Kidney (tissue), 14 donors: ENCODE results near the gene RNF150. TPM values are rescaled to one million over a fixed set of nuclear protein-coding genes. Genes with fewer than 3 reads are reported as not detected.

Source experiments
- DNase-seq, 5 donors: peaks; one replicate each; pipeline ENCODE4 v3.0.0-alpha.2; 2013 to 2020
- FAIRE-seq: peaks from 2 replicates; lab custom pipeline; 2012; peaks lifted over from hg19 to GRCh38; lab: Jason Lieb, UNC
- H3K27ac ChIP-seq, 2 donors: one replicate each; pipeline ENCODE4 v1.7.0; 2013; ENCODE audit warnings: low read depth in 2 of 2, low read length in 2 of 2, inconsistent platforms in 1 of 2
- H3K27me3 ChIP-seq: one replicate; pipeline ENCODE4 v1.7.1; 2013; ENCODE audit warnings: low read length, inconsistent platforms; ENCODE audit not compliant: control insufficient read depth, insufficient read depth
- H3K36me3 ChIP-seq, 3 donors: one replicate each; pipeline versions ENCODE4 v1.7.0 to v1.7.1; 2013; ENCODE audit warnings: low read length in 3 of 3, control low read depth in 1 of 3, inconsistent platforms in 1 of 3; ENCODE audit not compliant: insufficient read depth in 3 of 3, control insufficient read depth in 2 of 3
- H3K4me1 ChIP-seq, 3 donors: one replicate each; pipeline versions ENCODE4 v1.7.0 to v1.7.1; 2013; ENCODE audit warnings: low read length in 3 of 3, inconsistent platforms in 1 of 3, low read depth in 1 of 3; ENCODE audit not compliant: control insufficient read depth in 2 of 3, insufficient read depth in 2 of 3
- H3K4me3 ChIP-seq, 3 donors: one replicate each; pipeline versions ENCODE4 v1.7.0 to v1.8.1; 2013; ENCODE audit warnings: low read length in 3 of 3, control low read depth in 1 of 3, inconsistent platforms in 1 of 3
- H3K9ac ChIP-seq, 3 donors: one replicate each; pipeline versions ENCODE4 v1.7.0 to v1.7.1; 2013; ENCODE audit warnings: low read length in 3 of 3, control low read depth in 1 of 3, inconsistent platforms in 1 of 3
- H3K9me3 ChIP-seq, 3 donors: one replicate each; pipeline versions ENCODE4 v1.7.0 to v1.7.1; 2013; ENCODE audit warnings: low read length in 3 of 3, control low read depth in 1 of 3, inconsistent platforms in 1 of 3; ENCODE audit not compliant: control insufficient read depth in 2 of 3, insufficient read depth in 1 of 3
- intact Hi-C: fragments of 100-400 bp; cut with DNase I; formaldehyde crosslinking; loops from one replicate; pipeline ENCODE4 v1.11.1; 2022
- polyA plus RNA-seq: library from polyadenylated mRNA; stranded (reverse); fragments of 350-450 nt; fragmentation: Illumina TruSeq; extraction: RNeasy Lipid Tissue Mini Kit (QIAGEN cat#74804); gene quantifications from one replicate; pipeline ENCODE4 v1.2.3, GENCODE V29; 2014; ENCODE audit warnings: low read depth, low replicate concordance; ENCODE audit not compliant: insufficient read depth
- total RNA-seq: library from RNA; stranded (reverse); fragmentation: NEBNext Ultra II Directional; extraction: Animal tissue kit (Norgen Biotek cat#: 25700); gene quantifications from one replicate; pipeline ENCODE4 v1.2.1, GENCODE V29; 2021
- TF ChIP-seq, protein P1 (sequence below): IDR thresholded peaks from 3 replicates; pipeline ENCODE4 v1.5.1; 2012; ENCODE audit warnings: mild to moderate bottlenecking, moderate library complexity, borderline replicate concordance; ENCODE audit not compliant: insufficient read depth; ENCODE audit errors: extremely low read depth
- donor health status: control.
- donor health status: control.
- donor health status: control.
- donor health status: control.
- donor health status: control.
- donor health status: DM: yes; HTN: yes; CAD: no.
- donor health status: Normal renal cell carcinoma (clear cell type).

RNF150 gene
- total and polyA plus RNA-seq, 2 donors from 2014 or later: 5.0 to 34.2 TPM

DNA sequence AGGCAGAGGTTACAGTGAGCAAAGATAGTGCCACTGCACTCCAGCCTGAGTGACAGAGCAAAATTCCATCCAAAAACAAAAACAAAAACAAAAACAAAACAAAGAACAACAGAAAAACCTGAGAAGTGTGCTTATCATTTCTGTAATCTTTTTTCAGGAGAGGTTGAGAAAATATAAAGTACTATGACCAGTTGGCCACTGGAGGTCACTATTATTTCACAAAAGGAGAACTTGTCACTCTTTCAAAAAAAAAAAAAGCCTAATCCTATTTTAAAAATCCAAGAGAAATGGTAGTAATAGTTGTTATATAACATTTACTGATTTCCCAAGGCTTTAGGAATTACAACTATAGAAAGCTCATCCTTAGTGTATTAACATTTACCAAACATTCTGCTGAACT, 24.9 kb upstream of the RNF150 start:
- TF ChIP-seq, protein P1, sequence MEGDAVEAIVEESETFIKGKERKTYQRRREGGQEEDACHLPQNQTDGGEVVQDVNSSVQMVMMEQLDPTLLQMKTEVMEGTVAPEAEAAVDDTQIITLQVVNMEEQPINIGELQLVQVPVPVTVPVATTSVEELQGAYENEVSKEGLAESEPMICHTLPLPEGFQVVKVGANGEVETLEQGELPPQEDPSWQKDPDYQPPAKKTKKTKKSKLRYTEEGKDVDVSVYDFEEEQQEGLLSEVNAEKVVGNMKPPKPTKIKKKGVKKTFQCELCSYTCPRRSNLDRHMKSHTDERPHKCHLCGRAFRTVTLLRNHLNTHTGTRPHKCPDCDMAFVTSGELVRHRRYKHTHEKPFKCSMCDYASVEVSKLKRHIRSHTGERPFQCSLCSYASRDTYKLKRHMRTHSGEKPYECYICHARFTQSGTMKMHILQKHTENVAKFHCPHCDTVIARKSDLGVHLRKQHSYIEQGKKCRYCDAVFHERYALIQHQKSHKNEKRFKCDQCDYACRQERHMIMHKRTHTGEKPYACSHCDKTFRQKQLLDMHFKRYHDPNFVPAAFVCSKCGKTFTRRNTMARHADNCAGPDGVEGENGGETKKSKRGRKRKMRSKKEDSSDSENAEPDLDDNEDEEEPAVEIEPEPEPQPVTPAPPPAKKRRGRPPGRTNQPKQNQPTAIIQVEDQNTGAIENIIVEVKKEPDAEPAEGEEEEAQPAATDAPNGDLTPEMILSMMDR: peak; percentile 57
- Histone ChIP-seq H3K36me3 (no peaks in the 10 kb centered on the region), H3K4me1 (no peaks in the 10 kb centered on the region), H3K9me3 (no peaks in the 10 kb centered on the region), H3K4me3 (no peak overlapping the region), H3K27ac (no peak overlapping the region), H3K27me3 (no peaks in the 10 kb centered on the region), H3K9ac (no peak overlapping the region)
- peak; percentile 98 for FAIRE-seq
- intact Hi-C loops: no loop called here
- DNase-seq: peak in 2 of 5 donors; percentile 46 to 83

DNA sequence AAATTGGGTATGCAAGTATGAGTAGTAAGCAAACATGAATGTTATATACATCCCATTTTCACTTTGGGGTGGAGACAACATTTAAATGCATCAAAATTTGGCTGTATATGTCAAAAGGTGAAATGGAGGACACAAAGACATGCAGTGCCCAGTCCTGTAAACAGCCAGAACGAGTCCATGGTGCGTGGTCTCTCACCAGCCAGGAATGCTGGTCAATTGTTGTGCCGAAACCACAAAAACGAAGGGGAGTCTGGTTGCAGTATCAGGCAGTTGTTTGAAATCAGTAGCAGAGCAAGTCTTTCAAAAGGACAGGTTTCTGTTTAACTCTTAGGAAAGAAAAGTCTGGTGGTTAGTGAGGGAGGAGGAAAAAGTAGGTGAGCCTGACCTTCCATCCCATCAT, 22.3 kb upstream of the RNF150 start:
- Histone ChIP-seq H3K4me1 (no peaks in the 10 kb centered on the region), H3K36me3 (no peaks in the 10 kb centered on the region), H3K27me3 (no peaks in the 10 kb centered on the region), H3K27ac (no peak overlapping the region), H3K9ac (no peak overlapping the region), H3K9me3 (no peaks in the 10 kb centered on the region), H3K4me3 (no peak overlapping the region)
- FAIRE-seq (no peak), DNase-seq (no peak)
- intact Hi-C loops: no loop called here
- TF ChIP-seq, protein P1: no peak

DNA sequence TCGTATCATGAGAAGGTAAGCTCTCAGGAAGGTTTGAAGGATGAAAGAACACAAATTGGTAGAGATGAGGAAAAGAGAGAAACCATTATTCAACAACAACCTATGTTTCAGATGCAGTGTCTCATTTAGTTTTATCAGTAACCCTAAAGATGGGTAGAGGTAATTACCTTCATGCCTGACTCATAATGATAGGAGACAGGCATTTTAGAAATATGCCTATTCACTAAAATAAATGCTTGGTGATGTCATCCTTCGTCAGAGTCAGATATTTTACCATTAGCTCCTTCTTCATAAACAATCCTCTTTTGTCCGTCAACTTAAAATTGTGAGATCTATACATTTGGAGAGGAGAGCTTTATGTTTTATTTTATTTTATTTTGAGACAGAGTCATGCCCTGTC, 21.5 kb upstream of the RNF150 start:
- no peak overlapping the region for H3K4me3 ChIP-seq
- TF ChIP-seq, protein P1: no peak
- FAIRE-seq (no peak), DNase-seq (no peak)
- H3K9ac ChIP-seq: no peak overlapping the region
- no peaks in the 10 kb centered on the region for H3K36me3 ChIP-seq
- H3K27me3 ChIP-seq: no peaks in the 10 kb centered on the region
- H3K9me3 ChIP-seq: no peaks in the 10 kb centered on the region
- intact Hi-C loops: no loop called here
- H3K4me1 ChIP-seq: no peaks in the 10 kb centered on the region
- H3K27ac ChIP-seq: no peak overlapping the region
